ENCODE measurements around the gene OSBP2. TPM values are rescaled to one million over a fixed set of nuclear protein-coding genes. Genes with fewer than 3 reads are reported as not detected.

The OSBP2 gene
- total and polyA plus RNA-seq, 9 donors = 1.3 to 5.1 (median 1.4) TPM

GRCh38 chr22:30894371-30894740 lies 199.7 kb downstream of the OSBP2 start:
- Histone ChIP-seq H3K9me3 (no peaks in the 10 kb centered on the region), H3K27me3 (no peaks in the 10 kb centered on the region), H3K36me3 (no peaks in the 10 kb centered on the region), H3K27ac (no peak overlapping the region), H3K4me3 (no peak overlapping the region), H3K4me1 (ENCODE audit: insufficient read depth) (no peaks in the 10 kb centered on the region)
- 70 to 78% (median 74%) methylated on average over 3 of the region's 3 CpGs for WGBS, 3 donors
- intact Hi-C loops (cut with DNase I) = no loop called here
- TF ChIP-seq POLR2A (IDR thresholded peaks at IDR 0.05) = no peak
- no peak for DNase-seq

GRCh38 chr22:30902496-30903357 lies 208.1 kb downstream of the OSBP2 start:
- Histone ChIP-seq H3K36me3 (no peaks in the 10 kb centered on the region), H3K4me3 (no peak overlapping the region), H3K9me3 (no peaks in the 10 kb centered on the region), H3K27me3 (no peaks in the 10 kb centered on the region), H3K4me1 (ENCODE audit: insufficient read depth) (no peaks in the 10 kb centered on the region), H3K27ac (no peak overlapping the region)
- TF ChIP-seq POLR2A (IDR thresholded peaks at IDR 0.05) (no peak), EP300 (IDR thresholded peaks at IDR 0.05) (no peak)
- TF ChIP-seq, protein P1, sequence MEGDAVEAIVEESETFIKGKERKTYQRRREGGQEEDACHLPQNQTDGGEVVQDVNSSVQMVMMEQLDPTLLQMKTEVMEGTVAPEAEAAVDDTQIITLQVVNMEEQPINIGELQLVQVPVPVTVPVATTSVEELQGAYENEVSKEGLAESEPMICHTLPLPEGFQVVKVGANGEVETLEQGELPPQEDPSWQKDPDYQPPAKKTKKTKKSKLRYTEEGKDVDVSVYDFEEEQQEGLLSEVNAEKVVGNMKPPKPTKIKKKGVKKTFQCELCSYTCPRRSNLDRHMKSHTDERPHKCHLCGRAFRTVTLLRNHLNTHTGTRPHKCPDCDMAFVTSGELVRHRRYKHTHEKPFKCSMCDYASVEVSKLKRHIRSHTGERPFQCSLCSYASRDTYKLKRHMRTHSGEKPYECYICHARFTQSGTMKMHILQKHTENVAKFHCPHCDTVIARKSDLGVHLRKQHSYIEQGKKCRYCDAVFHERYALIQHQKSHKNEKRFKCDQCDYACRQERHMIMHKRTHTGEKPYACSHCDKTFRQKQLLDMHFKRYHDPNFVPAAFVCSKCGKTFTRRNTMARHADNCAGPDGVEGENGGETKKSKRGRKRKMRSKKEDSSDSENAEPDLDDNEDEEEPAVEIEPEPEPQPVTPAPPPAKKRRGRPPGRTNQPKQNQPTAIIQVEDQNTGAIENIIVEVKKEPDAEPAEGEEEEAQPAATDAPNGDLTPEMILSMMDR (IDR thresholded peaks at IDR 0.05) = no peak
- WGBS, 3 donors = 55 to 61% (median 55%) methylated on average over 16 of the region's 16 CpGs
- DNase-seq = no peak
- intact Hi-C loops (cut with DNase I) = no loop called here

- TF ChIP-seq, protein P1 (IDR thresholded peaks at IDR 0.05) = no peak
- no peak for TF ChIP-seq POLR2A (IDR thresholded peaks at IDR 0.05)
- no peak for TF ChIP-seq EP300 (IDR thresholded peaks at IDR 0.05)
- WGBS, 3 donors = 93 to 97% (median 94%) methylated on average over 6 of the region's 6 CpGs
- Histone ChIP-seq H3K4me1 (ENCODE audit: insufficient read depth) (no peaks in the 10 kb centered on the region), H3K36me3 (no peaks in the 10 kb centered on the region), H3K4me3 (no peak overlapping the region), H3K27me3 (no peaks in the 10 kb centered on the region), H3K9me3 (no peaks in the 10 kb centered on the region), H3K27ac (no peak overlapping the region)
- intact Hi-C loops (cut with DNase I) = no loop called here
- no peak for DNase-seq
Measured at GRCh38 chr22:30903876-30904460, 209.3 kb downstream of the OSBP2 start.

- H3K4me3 ChIP-seq = no peak overlapping the region
- H3K27me3 ChIP-seq = no peaks in the 10 kb centered on the region
- intact Hi-C loops (cut with DNase I) = no loop called here
- TF ChIP-seq EP300 (IDR thresholded peaks at IDR 0.05) (no peak), POLR2A (IDR thresholded peaks at IDR 0.05) (no peak)
- TF ChIP-seq, protein P1 (IDR thresholded peaks at IDR 0.05) = no peak
- H3K27ac ChIP-seq = no peak overlapping the region
- no peak for DNase-seq
- no peaks in the 10 kb centered on the region for H3K9me3 ChIP-seq
- H3K4me1 ChIP-seq (ENCODE audit: insufficient read depth) = no peaks in the 10 kb centered on the region
- 94 to 95% (median 95%) methylated on average over 49 of the region's 49 CpGs for WGBS, 3 donors
- no peaks in the 10 kb centered on the region for H3K36me3 ChIP-seq
Measured at GRCh38 chr22:30905696-30906341, 211.1 kb downstream of the OSBP2 start.
